Activated T-helper 2 cell treated with anti-CD3 and anti-CD28 coated beads, Interferon-gamma antibody, Interleukin-2, Interleukin-4, amounts not matched to agents 10 μg/mL and 5 μg/mL and 100 μg/mL, durations not matched to agents 14 hours and 24 hours and 36 hours (primary cell): Measurements from ENCODE around the gene RELT. TPM values are rescaled to one million over a fixed set of nuclear protein-coding genes. Genes with fewer than 3 reads are reported as not detected.

Source experiments
- DNase-seq: peaks from one replicate; pipeline ENCODE4 v3.0.0; 2021; ENCODE audit warnings: low spot score
- H3K27ac Mint-ChIP-seq: one replicate; pipeline ENCODE4 v1.8.0; 2021; ENCODE audit warnings: mixed read lengths
- H3K27me3 Mint-ChIP-seq: one replicate; pipeline ENCODE4 v1.8.0; 2021; ENCODE audit warnings: low read depth, mixed read lengths
- H3K36me3 Mint-ChIP-seq: one replicate; pipeline ENCODE4 v1.8.0; 2021; ENCODE audit warnings: low read depth, mixed read lengths
- H3K4me1 Mint-ChIP-seq: one replicate; pipeline ENCODE4 v1.8.0; 2021; ENCODE audit warnings: low read depth, mixed read lengths
- H3K4me3 Mint-ChIP-seq: one replicate; pipeline ENCODE4 v1.8.0; 2021; ENCODE audit warnings: low read depth, mild to moderate bottlenecking, moderate library complexity, mixed read lengths
- H3K9me3 Mint-ChIP-seq: one replicate; pipeline ENCODE4 v1.8.0; 2021; ENCODE audit warnings: mixed read lengths
- intact Hi-C: fragments of 100-400 bp; cut with micrococcal nuclease; formaldehyde crosslinking; loops from one replicate; pipeline ENCODE4 v1.15.1; 2023
- total RNA-seq: library from RNA; stranded (reverse); gene quantifications from 2 replicates; pipeline ENCODE4 v1.2.3, GENCODE V29; 2022

Gene RELT
- total RNA-seq, 1 donor from 2014 or later: 33.5 TPM

DNA sequence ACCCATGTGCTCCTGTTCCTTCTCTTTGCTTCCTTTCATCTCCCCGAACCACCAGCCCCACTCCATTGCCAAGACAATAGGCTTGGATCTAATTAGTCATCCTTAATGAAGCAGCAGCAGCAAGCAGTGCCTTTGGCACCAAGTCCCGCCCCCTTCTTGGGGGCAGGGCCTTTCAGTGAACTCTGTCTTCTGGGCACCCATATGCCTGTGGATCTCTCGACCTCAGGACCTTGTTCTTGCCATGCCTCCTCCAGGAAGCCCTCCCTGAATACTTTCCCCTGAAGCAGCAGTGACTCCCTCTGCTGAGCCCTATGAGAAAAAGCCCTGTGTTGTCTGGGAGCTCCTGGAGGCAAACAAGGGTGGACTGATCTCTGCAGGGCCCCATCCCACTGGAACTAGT is 36.0 kb upstream of the RELT start:
- Mint-ChIP-seq H3K4me3 (no peak overlapping the region), H3K36me3 (no peaks in the 10 kb centered on the region), H3K4me1 (peaks cover 4% of the 10 kb centered on the region), H3K27ac (no peak overlapping the region), H3K27me3 (peaks cover 5% of the 10 kb centered on the region), H3K9me3 (no peaks in the 10 kb centered on the region)
- DNase-seq: no peak
- intact Hi-C loops: no loop called here

DNA sequence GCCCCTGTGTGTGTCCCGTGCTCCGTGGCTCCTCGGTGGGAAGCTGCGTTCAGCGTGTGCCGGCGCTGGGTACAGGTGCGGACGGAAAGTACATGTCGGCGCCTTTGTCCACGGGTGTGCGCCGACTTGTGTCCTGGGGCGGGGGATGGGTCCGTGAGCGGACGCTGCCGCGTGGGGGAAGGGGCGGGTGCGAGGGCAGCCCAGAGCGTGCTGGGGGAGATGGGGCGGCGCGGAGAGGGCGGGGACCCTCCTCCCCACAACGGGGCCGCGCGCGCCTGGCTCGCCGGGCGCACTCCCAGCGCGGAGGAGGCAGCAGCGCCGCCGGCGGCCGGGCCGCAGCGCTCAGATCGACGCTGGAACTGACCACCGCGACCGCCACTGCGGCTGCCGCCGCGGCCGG is 33.6 kb upstream of the RELT start:
- no peak for DNase-seq
- intact Hi-C loops: no loop called here
- Mint-ChIP-seq H3K4me1 (no peaks in the 10 kb centered on the region), H3K9me3 (no peaks in the 10 kb centered on the region), H3K4me3 (no peak overlapping the region), H3K36me3 (no peaks in the 10 kb centered on the region), H3K27me3 (peaks cover 4% of the 10 kb centered on the region), H3K27ac (no peak overlapping the region)

DNA sequence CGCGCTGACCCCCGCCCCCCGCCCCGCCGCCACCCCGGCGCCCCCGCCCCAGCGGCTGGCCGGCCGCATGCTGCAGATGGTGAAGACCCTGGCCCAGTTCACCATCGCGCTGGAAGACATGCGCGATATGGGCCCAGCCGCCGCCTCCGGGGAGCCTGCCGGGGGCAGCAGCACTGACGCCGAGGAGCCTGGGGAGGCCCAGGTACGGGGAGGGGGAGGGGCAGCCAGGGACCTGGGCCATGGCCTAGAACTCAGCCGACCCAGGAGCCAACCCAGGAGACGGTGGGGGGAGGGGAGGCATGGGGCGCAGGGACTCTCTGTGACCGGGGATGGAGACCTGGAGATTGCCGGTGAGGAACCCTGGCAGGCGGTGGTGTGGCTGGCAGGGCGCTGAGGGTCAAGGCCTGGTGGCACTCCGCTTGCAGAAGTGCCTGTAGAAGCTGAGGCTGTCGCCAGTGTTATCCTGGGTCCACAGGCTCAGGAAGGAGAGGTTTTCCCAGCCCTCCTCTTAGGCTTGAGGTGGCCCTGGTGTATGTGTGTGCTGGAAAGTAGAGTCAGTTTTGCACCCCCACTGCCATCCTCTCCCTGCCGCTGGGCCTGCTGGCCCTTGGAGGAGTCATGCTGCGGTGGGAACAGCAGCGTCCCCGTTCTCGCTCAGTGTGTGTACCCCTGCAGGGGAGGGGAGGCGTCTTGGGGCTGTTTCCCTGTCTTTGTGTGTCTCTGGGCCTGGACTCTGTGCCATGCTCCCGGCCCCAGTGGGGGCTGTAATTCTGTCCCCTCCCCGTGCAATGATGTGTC is 32.9 kb upstream of the RELT start:
- intact Hi-C loops: no loop called here
- H3K27me3 Mint-ChIP-seq: peaks cover 4% of the 10 kb centered on the region
- no peaks in the 10 kb centered on the region for H3K9me3 Mint-ChIP-seq
- no peaks in the 10 kb centered on the region for H3K36me3 Mint-ChIP-seq
- H3K4me1 Mint-ChIP-seq: no peaks in the 10 kb centered on the region
- DNase-seq: no peak
- no peak overlapping the region for H3K4me3 Mint-ChIP-seq
- no peak overlapping the region for H3K27ac Mint-ChIP-seq

DNA sequence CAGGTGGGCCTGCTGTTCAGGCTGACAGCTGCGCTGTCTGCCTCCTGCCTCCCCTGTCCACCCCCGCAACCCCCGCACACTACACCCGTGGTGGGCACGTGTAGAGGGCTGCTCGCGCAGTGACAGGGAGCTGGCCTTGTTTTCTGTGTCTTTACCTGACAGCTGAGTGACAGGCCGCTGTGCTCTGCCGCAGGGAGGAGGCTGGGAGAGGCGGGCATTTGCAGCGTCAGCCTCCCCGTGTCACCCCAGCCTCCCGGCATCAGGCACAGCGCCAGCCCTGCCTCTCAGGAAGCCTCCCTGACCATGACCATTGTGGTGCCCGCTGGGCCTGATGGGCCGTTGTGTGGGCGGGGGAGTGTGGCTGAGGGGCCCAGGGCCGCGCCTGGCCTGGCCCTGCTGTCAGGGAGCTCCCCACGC is 32.0 kb upstream of the RELT start:
- no peaks in the 10 kb centered on the region for H3K4me1 Mint-ChIP-seq
- H3K36me3 Mint-ChIP-seq: no peaks in the 10 kb centered on the region
- H3K9me3 Mint-ChIP-seq: no peaks in the 10 kb centered on the region
- H3K27me3 Mint-ChIP-seq: peaks cover 4% of the 10 kb centered on the region
- H3K4me3 Mint-ChIP-seq: no peak overlapping the region
- H3K27ac Mint-ChIP-seq: no peak overlapping the region
- no peak for DNase-seq
- intact Hi-C loops: no loop called here

DNA sequence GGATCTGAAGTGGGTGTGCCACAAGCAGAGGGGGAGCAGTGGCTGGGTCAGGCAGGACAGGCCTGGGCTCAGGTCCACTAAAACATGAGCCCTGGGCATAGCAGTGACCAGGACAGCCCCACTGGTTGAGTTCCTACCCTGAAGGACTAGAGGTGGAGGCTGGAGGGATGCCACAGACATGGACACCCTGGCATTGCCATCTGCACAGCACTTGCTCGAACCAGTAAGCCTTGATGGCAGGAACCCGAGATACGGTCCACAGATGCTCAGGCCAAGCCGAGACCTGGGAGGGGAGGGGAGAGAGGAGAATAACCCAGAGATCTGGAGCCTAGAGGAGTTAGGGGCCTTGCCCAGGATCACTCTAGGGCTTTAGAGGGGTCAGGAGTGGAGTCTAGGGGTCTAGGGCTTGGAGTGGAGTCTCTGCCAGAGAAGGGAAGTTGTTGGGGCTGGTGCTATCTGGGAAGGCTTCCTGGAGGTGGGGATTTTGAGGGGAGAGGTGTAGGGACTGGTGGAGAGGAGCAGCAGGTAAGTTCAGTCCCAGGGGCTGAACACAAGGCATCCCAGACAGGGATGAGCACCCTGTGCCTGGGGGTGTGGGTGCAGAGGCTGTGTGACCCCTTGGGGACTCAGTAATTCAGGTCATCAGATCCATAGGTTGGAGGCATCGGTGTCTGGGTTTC is 30.6 kb upstream of the RELT start:
- Mint-ChIP-seq H3K36me3 (no peaks in the 10 kb centered on the region), H3K27ac (no peak overlapping the region), H3K4me1 (peaks cover 8% of the 10 kb centered on the region), H3K27me3 (peaks cover 4% of the 10 kb centered on the region), H3K9me3 (no peaks in the 10 kb centered on the region), H3K4me3 (no peak overlapping the region)
- DNase-seq: no peak
- intact Hi-C loops: no loop called here

DNA sequence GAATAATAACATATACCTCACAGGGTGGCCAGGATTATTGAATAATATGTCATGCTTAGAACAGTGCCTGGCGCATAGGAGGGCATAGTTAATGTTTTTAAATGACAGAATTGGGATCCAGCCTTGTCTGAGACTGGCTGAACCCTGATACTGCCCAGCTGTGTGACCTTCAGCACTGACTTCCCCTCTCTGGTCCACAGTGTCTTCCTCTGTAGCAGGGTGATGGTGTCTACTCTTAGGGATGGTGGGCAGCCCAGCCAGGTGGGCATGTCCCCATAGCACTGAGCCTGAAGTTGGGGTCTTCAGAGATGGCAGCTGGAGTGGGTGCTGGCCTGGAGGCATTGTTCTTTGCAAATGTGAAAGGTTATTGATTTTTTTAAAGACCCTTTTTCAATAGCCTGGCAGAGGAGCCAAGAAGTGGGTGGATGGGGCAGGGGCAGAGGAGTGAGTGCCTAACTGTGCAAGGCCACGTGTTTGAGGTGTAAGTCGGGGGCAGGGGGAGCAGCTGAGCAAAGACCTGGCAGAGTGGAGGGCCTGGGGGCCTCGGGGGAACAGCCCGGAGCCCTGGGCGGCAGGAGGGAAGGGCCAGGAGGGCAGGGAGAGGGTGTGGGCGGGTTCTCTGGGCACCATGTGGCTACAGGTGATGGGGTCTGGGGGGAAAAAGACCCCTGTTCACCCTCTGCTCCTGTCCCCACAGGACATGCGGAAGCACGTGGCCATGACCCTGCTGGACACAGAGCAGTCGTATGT is 29.8 kb upstream of the RELT start:
- Mint-ChIP-seq H3K4me3 (no peak overlapping the region), H3K27me3 (peaks cover 4% of the 10 kb centered on the region), H3K36me3 (no peaks in the 10 kb centered on the region), H3K4me1 (peaks cover 15% of the 10 kb centered on the region), H3K27ac (no peak overlapping the region), H3K9me3 (no peaks in the 10 kb centered on the region)
- no peak for DNase-seq
- intact Hi-C loops: no loop called here

DNA sequence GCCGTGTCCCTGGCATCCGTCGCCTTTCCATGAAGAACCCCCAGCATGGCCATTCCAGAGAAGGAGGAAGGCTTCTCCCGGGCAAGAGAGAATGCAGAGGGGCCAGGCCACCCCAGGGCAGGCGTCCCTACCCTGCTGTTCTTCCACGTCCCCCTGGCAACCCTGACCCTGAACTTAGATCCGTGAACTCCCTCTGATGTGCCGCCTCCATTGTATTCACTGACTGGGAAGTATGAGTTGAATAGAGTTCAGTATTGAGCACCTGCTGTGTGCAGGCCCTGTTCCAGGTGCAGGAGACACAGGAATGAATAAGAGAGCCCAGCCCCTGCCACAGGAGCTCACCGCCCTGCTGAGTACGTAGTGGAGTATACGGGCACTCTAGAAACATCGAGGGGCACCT is 29.1 kb upstream of the RELT start:
- Mint-ChIP-seq H3K4me3 (no peak overlapping the region), H3K4me1 (peaks cover 17% of the 10 kb centered on the region), H3K36me3 (no peaks in the 10 kb centered on the region), H3K9me3 (no peaks in the 10 kb centered on the region), H3K27me3 (peaks cover 4% of the 10 kb centered on the region), H3K27ac (no peak overlapping the region)
- intact Hi-C loops: no loop called here
- no peak for DNase-seq

DNA sequence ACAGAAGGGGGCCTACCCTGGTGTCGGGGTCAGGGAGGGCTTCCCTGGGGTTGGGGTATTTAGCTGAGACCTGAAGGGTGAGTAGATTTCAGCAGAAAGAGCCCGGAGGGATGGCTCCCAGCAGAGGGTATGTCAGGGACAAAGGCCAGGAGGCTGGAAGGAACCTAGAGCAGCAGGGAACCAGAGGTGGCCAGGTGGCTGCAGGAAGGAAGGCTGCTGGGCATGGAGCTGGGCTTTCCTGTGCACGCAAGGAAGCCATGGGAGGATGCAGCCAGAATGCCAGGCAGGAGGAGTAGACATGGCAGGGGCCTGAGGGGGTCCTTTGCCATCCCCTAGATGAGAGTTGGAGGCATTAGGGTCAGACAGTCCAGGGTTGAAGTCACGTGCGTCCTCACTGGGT is 27.4 kb upstream of the RELT start:
- Mint-ChIP-seq H3K9me3 (no peaks in the 10 kb centered on the region), H3K4me1 (peaks cover 28% of the 10 kb centered on the region), H3K27me3 (peaks cover 4% of the 10 kb centered on the region), H3K4me3 (no peak overlapping the region), H3K36me3 (no peaks in the 10 kb centered on the region), H3K27ac (no peak overlapping the region)
- no peak for DNase-seq
- intact Hi-C loops: no loop called here

DNA sequence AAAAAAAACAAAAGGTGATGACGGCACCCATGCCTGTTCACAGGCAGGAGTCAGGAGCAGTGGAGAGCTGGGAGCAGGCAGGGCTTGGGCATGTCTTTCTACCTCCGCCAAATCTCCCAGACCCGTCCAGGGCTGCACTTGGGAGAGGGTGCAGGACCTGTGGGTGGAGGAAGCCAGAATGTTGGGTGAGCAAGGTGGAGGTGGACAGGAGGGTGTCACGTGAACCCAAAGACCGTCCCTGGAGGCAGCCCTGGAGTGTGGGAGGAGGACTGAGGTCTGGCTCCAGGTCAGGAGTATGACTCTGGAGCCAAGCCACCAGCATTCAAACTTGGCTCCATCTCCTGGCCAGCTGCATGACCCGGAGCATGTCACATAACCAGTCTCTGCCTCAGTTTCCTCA is 26.6 kb upstream of the RELT start:
- no peak overlapping the region for H3K4me3 Mint-ChIP-seq
- H3K4me1 Mint-ChIP-seq: peaks cover 30% of the 10 kb centered on the region
- H3K27ac Mint-ChIP-seq: no peak overlapping the region
- DNase-seq: no peak
- H3K9me3 Mint-ChIP-seq: no peaks in the 10 kb centered on the region
- peaks cover 4% of the 10 kb centered on the region for H3K27me3 Mint-ChIP-seq
- intact Hi-C loops: no loop called here
- H3K36me3 Mint-ChIP-seq: no peaks in the 10 kb centered on the region

DNA sequence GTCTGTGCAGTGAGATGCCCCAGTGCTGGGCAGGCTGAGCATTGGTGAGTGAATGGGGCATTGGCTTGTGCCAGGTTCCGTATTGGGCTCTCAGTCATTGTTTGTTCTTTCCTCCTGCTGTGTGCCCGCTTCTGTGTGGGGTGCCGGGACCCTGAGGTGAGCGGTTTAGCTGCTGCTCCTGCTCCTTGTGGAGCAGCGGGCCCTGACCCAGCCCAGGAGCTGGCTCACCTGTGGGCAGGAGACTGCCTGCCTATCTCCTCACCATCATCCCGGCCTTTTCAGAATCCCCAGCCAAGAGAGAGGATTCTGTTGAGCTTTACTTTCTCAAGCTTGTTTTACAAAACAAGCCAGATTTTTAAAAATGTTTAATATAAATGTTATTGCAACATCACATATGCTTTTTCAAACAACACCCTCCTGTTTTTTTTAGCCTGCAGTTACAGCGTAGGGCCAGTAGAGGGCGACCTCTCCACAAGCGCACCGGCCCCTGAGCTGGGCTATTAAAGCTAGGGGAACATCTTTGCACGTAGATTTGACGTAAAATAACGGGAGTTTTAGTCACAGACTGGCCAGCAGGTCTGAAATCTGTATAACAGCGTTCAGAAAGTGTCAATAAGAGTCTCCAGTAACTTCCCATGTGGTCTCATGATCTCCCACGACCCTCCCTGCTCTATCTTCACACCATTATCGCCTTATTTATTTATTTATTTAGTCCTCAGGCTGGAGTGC is 25.1 kb upstream of the RELT start:
- DNase-seq: peak; percentile 60
- Mint-ChIP-seq H3K27me3 (peaks cover 4% of the 10 kb centered on the region), H3K4me3 (no peak overlapping the region), H3K36me3 (no peaks in the 10 kb centered on the region), H3K27ac (no peak overlapping the region), H3K4me1 (peaks cover 35% of the 10 kb centered on the region), H3K9me3 (no peaks in the 10 kb centered on the region)
- intact Hi-C loops: loop anchor here (1.0 kb wide), 3 partner anchors 25 to 310 kb away; partner anchors contain the start of gene RELT

DNA sequence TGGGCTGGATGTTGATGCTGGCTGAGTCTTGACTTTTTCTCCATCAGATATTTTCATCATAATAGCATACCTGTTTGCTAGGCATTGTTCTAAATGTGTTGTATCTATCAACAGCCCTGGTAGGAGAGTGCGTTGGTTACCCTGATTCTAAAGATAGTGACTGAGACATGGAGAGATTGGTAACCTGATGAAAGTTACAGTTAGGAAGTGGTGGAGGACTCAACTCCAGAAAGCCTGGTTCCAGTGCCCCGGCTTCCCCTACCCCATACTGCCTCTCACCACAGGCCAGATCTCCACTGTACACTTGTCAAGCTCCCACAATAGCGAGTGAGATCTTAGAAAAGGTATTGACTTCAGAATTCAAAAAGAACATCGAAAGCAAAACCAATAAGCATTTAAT is 22.8 kb upstream of the RELT start:
- Mint-ChIP-seq H3K27ac (peak overlapping the region; percentile 65), H3K4me3 (no peak overlapping the region), H3K4me1 (peaks cover 35% of the 10 kb centered on the region), H3K36me3 (no peaks in the 10 kb centered on the region), H3K9me3 (no peaks in the 10 kb centered on the region), H3K27me3 (no peaks in the 10 kb centered on the region)
- intact Hi-C loops: no loop called here
- DNase-seq: peak; percentile 40

DNA sequence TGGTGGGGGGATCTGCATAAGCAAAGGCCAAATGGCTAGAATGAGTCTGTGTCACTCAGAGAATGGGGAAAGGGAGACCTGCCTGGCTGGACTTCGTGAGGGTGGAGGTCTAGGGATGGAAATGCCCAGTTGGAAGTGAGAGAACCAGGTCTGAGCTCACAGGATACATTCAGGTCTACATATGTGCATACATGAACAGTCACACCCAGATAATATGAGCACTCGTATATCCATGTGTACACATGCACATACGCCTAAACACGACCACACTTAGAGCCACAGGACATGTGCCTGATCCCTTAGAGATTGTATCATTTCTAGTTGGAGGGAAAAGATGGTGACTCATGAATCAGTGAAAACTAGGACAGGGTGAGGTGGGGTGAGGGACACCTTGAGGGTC is 21.1 kb upstream of the RELT start:
- Mint-ChIP-seq H3K36me3 (no peaks in the 10 kb centered on the region), H3K4me1 (peaks cover 32% of the 10 kb centered on the region), H3K27me3 (no peaks in the 10 kb centered on the region), H3K27ac (no peak overlapping the region), H3K4me3 (no peak overlapping the region), H3K9me3 (no peaks in the 10 kb centered on the region)
- DNase-seq: no peak
- intact Hi-C loops: no loop called here
